GM21619 (cell line): ENCODE measurements around the gene YJU2.
"Not testable (repeated sequence)": the region's sequence is repeated elsewhere in the genome, so short reads cannot be mapped to it uniquely, and the experiment has no call there.

Experiments used
- ATAC-seq: cut with Tn5 transposase; IDR thresholded peaks from one replicate; pipeline ENCODE4 v1.9.1; 2021; ENCODE audit not compliant: unreplicated experiment

YJU2 gene

GRCh38 chr19:4246767-4247593 is at the start of gene YJU2:
YJU2 (plus strand) TSS chr19:4247080; CDS start chr19:4247147, 67 bp downstream.
- ATAC-seq = peak; percentile 78

- no peak for ATAC-seq
These were observed 49.7 kb upstream of the YJU2 start for GRCh38 chr19:4197228-4197624.

GRCh38 chr19:4197625-4198466 is 49.0 kb upstream of the YJU2 start:
- ATAC-seq = no peak

GRCh38 chr19:4198467-4199126 is 48.3 kb upstream of the YJU2 start:
- no peak for ATAC-seq

- ATAC-seq = no peak
These were observed 47.1 kb upstream of the YJU2 start for GRCh38 chr19:4199699-4200293.

GRCh38 chr19:4200940-4201542 is 45.8 kb upstream of the YJU2 start:
- no peak for ATAC-seq

GRCh38 chr19:4201798-4202197 is 45.1 kb upstream of the YJU2 start:
- no peak for ATAC-seq

GRCh38 chr19:4206818-4207484 is 39.9 kb upstream of the YJU2 start:
- ATAC-seq = no peak

GRCh38 chr19:4208385-4209094 is 38.3 kb upstream of the YJU2 start:
- ATAC-seq = no peak

- no peak for ATAC-seq
These were observed 36.6 kb upstream of the YJU2 start for GRCh38 chr19:4210166-4210731.

- no peak for ATAC-seq
These were observed 33.8 kb upstream of the YJU2 start for GRCh38 chr19:4213116-4213515.

GRCh38 chr19:4215807-4216206 is 31.1 kb upstream of the YJU2 start:
- ATAC-seq = no peak

- ATAC-seq = no peak
These were observed 30.0 kb upstream of the YJU2 start for GRCh38 chr19:4216846-4217245.

- no peak for ATAC-seq
These were observed 29.2 kb upstream of the YJU2 start for GRCh38 chr19:4217429-4218264.

GRCh38 chr19:4218523-4218922 is 28.4 kb upstream of the YJU2 start:
- ATAC-seq = not testable (repeated sequence)

GRCh38 chr19:4220188-4220587 is 26.7 kb upstream of the YJU2 start:
- ATAC-seq = no peak

GRCh38 chr19:4224470-4224869 is 22.4 kb upstream of the YJU2 start:
- no peak for ATAC-seq

- no peak for ATAC-seq
These were observed 21.0 kb upstream of the YJU2 start for GRCh38 chr19:4225885-4226284.
